Measurements from ENCODE around the gene SCARF2.
"Not testable (repeated sequence)": the region's sequence is repeated elsewhere in the genome, so short reads cannot be mapped to it uniquely, and the experiment has no call there.

DNA sequence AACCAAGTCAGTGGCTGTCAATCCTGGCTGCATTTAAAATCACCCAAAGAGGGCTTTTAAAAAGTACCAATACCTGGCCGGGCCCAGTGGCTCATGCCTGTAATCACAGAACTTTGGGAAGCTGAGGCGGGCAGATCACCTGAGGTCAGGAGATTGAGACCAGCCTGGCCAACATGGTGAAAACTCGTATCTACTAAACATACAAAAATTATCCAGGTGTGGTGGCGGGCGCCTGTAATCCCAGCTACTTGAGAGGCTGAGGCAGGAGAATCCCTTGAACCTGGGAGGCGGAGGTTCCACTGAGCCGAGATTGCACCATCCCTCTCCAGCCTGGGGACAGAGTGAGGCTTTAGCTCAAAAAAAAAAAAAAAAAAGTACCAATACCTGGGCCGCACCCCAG lies 61.3 kb downstream of the SCARF2 start:
- TF ChIP-seq, protein P1, sequence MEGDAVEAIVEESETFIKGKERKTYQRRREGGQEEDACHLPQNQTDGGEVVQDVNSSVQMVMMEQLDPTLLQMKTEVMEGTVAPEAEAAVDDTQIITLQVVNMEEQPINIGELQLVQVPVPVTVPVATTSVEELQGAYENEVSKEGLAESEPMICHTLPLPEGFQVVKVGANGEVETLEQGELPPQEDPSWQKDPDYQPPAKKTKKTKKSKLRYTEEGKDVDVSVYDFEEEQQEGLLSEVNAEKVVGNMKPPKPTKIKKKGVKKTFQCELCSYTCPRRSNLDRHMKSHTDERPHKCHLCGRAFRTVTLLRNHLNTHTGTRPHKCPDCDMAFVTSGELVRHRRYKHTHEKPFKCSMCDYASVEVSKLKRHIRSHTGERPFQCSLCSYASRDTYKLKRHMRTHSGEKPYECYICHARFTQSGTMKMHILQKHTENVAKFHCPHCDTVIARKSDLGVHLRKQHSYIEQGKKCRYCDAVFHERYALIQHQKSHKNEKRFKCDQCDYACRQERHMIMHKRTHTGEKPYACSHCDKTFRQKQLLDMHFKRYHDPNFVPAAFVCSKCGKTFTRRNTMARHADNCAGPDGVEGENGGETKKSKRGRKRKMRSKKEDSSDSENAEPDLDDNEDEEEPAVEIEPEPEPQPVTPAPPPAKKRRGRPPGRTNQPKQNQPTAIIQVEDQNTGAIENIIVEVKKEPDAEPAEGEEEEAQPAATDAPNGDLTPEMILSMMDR (IDR thresholded peaks at IDR 0.05), result not testable (repeated sequence)
- not testable (repeated sequence) for TF ChIP-seq POLR2AphosphoS5 (IDR thresholded peaks at IDR 0.05)
